IPS-20b (cell line): ENCODE measurements around the gene NSUN4.

Source experiments
- H3K27ac ChIP-seq: one replicate; pipeline ENCODE4 v1.5.1; 2013; ENCODE audit warnings: low read length
- H3K27me3 ChIP-seq: 2 replicates; pipeline ENCODE4 v1.6.1; 2013; ENCODE audit warnings: mild to moderate bottlenecking, low read length, inconsistent platforms; ENCODE audit not compliant: insufficient read depth
- H3K36me3 ChIP-seq: 2 replicates; pipeline ENCODE4 v1.6.1; 2013; ENCODE audit warnings: low read depth, mild to moderate bottlenecking, inconsistent platforms, low read length, moderate library complexity; ENCODE audit not compliant: insufficient read depth
- H3K4me1 ChIP-seq: 2 replicates; pipeline ENCODE4 v1.6.1; 2013; ENCODE audit warnings: mild to moderate bottlenecking, control low read depth, inconsistent platforms, low read length, moderate library complexity; ENCODE audit not compliant: insufficient read depth
- H3K4me3 ChIP-seq: 2 replicates; pipeline ENCODE4 v1.5.1; 2013; ENCODE audit warnings: mild to moderate bottlenecking, low read length, inconsistent platforms
- H3K9ac ChIP-seq: 2 replicates; pipeline ENCODE4 v1.6.1; 2013; ENCODE audit warnings: low read depth, mild to moderate bottlenecking, inconsistent platforms, low read length, moderate library complexity
- H3K9me3 ChIP-seq: 2 replicates; pipeline ENCODE4 v1.6.1; 2013; ENCODE audit warnings: mild to moderate bottlenecking, low read depth, low read length, inconsistent platforms; ENCODE audit not compliant: insufficient read depth

Gene NSUN4

GRCh38 chr1:46372431-46372830 lies 31.8 kb downstream of the NSUN4 start:
- Histone ChIP-seq H3K4me3 (no peak overlapping the region), H3K9ac (no peak overlapping the region), H3K27ac (no peak overlapping the region), H3K36me3 (peaks cover 7% of the 10 kb centered on the region; the same call in 1 of the 2 replicates), H3K4me1 (no peaks in the 10 kb centered on the region), H3K9me3 (no peaks in the 10 kb centered on the region), H3K27me3 (no peaks in the 10 kb centered on the region)

- Histone ChIP-seq H3K9ac (no peak overlapping the region), H3K27ac (no peak overlapping the region), H3K4me3 (no peak overlapping the region), H3K9me3 (no peaks in the 10 kb centered on the region; the same call in 1 of the 2 replicates), H3K27me3 (no peaks in the 10 kb centered on the region), H3K36me3 (no peaks in the 10 kb centered on the region), H3K4me1 (no peaks in the 10 kb centered on the region; the same call in 1 of the 2 replicates)
These were observed 39.4 kb downstream of the NSUN4 start for GRCh38 chr1:46379996-46380395.

DNA sequence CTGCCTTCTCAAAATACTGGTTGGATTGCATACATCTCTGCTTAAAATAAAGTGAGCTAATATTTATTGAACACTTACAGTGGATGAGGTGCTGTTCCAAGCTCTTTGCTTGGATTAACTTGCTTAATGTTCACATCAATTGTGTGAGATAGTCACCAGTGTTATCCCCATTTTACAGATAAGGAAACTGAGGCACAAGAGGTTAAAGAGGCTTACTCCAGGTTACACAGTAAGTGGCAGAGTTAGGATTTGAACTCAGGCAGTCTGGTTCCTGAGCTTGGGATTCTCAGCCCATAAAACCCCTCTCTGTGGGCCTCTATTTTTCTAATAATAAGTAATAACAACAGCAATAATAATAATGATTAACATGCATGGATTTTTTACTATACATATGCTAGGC lies 39.9 kb downstream of the NSUN4 start:
- H3K4me3 ChIP-seq = no peak overlapping the region
- no peaks in the 10 kb centered on the region; the same call in 1 of the 2 replicates for H3K9me3 ChIP-seq
- H3K27me3 ChIP-seq = no peaks in the 10 kb centered on the region
- no peaks in the 10 kb centered on the region; the same call in 1 of the 2 replicates for H3K4me1 ChIP-seq
- H3K36me3 ChIP-seq = no peaks in the 10 kb centered on the region
- H3K9ac ChIP-seq = no peak overlapping the region
- no peak overlapping the region for H3K27ac ChIP-seq

DNA sequence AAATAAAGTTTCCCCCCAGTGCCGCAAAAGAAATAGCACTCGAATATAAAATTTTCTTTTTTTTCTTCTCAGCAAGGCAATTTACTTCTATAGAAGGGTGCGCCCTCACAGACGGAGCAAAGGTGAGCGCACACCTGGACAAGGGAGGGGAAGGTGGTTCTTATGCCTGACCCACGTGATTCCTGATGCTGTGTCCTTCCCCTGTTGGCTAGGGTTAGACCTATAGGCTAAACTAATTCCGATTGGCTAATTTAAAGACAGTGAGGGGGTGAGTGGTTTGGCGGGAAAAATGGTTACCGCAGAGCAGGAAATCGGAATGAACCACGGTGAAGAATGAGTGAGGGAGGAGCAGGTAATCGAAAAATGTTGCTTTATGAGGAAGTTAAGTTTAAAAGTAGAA lies 52.9 kb downstream of the NSUN4 start:
- H3K9me3 ChIP-seq = peaks cover 16% of the 10 kb centered on the region
- peaks cover 38% of the 10 kb centered on the region for H3K27me3 ChIP-seq
- no peak overlapping the region for H3K9ac ChIP-seq
- peaks cover 3% of the 10 kb centered on the region; the same call in 1 of the 2 replicates for H3K4me1 ChIP-seq
- no peaks in the 10 kb centered on the region for H3K36me3 ChIP-seq
- 0 out of 2 replicates have a peak overlapping the region, but pooled peaks have one; percentile 9 for H3K4me3 ChIP-seq
- no peak overlapping the region for H3K27ac ChIP-seq

DNA sequence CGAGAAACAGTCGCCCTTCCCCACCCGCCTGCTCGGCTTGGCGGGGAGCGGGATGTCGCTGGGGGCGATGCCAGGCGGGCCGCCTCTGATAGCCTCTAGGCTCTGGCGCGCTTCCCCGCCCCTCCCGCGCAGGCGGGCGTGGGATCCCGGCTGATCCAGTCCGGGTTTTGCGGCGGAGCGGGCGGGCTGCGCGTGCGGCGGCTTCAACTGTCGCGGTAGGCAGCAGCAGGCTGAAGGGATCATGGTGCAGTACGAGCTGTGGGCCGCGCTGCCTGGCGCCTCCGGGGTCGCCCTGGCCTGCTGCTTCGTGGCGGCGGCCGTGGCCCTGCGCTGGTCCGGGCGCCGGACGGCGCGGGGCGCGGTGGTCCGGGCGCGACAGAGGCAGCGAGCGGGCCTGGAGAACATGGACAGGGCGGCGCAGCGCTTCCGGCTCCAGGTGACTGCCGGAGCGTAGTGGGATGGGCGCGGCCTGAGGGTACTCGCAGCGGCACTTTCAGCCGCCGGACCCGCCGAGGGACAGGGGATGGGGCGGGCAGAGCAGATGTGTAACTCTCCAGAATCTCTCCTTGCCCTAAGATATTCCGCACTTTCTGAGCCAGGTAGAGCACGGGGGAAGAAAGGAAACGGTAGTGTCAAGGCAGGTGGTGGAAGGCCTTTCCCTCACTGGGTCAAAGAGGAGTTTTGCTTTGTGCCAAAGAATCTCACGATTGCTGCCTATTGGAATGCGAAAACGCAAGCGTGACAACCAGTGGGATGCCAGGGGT lies 53.7 kb downstream of the NSUN4 start, which contains the start of gene FAAH:
Gene FAAH, plus strand, starts transcription at position 210 of the 764 bp plus-strand sequence. Its CDS starts 32 bp downstream, at position 242.
- Histone ChIP-seq H3K4me1 (peaks cover 3% of the 10 kb centered on the region; the same call in 1 of the 2 replicates), H3K27me3 (peaks cover 38% of the 10 kb centered on the region), H3K9ac (peak within 1 kb of the TSS; percentile 54; the same call in 1 of the 2 replicates), H3K27ac (no peak within 1 kb of the TSS), H3K9me3 (peaks cover 16% of the 10 kb centered on the region), H3K4me3 (peak within 1 kb of the TSS; percentile 85), H3K36me3 (no peaks in the 10 kb centered on the region)

DNA sequence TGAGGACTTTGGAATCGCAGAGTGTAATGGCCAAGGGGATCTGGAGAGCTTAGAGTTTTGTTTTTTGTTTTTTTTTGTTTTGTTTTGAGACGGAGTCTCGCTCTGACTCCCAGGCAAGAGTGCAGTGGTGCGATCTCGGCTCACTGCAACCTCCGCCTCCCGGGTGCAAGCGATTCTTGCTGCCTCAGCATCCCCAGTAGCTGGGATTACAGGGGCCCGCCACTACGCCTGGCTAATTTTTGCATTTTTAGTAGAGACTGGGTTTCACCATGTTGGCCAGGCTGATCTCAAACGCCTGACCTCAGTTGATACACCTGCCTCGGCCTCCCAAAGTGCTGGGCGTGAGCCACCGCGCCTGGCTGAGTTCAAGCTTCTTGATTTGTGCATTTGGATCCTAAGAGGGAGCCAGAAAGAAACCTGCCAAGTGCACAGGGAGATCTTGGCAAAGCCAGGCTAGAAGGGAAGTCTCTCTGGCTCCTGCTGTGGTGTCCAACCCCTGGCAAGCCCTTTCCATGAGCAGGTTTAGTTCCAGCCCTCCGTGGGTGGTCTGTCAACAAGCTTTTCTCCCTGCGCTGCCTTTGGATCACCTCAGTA lies 54.4 kb downstream of the NSUN4 start:
- Histone ChIP-seq H3K9ac (peak overlapping the region; percentile 54; the same call in 1 of the 2 replicates), H3K27me3 (peaks cover 38% of the 10 kb centered on the region)

DNA sequence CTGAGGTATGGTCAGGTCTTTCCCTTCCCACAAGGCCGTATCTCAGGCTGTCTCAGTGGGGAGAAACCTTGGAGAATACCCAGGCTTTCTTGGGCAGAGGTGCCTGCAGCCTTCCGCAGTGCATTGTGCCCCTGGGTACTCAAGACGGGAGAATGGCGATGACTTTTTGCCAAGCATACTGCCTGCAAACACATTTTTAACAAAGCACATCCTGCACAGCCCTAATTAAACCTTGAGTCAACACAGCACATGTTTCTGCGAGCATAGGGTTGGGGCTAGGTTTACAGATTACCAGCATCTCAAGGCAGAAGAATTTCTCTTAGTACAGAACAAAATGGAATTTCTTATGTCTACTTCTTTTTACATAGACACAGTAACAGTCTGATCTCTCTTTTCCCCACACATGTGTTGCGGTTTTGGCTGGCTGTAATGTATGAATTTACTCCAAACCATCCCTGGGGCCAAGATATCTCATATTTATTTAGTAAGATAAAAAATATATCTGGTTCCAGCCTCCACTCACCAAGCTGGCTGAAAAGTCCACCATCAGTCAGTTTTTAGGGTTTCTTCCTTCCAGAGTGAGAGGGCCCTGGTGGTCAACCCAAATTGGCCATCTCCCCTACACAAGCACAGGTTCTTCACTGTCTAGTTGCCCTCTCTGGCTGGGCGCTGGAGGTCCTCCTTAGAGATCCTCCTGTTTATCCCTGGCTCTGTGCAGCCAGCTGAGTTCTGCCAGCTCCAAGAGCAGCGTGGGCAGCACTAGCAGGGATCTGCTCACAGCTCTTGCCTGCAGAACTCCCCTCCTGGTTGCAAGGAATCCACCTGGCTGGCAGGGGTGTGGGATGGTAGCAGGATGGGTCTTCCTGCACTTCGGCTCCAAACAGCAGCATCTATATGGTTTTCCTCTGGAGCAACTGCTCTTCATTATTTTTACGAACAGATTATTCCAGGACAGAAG lies 56.1 kb downstream of the NSUN4 start:
- peaks cover 38% of the 10 kb centered on the region for H3K27me3 ChIP-seq
- peaks cover 16% of the 10 kb centered on the region for H3K9me3 ChIP-seq
- H3K4me1 ChIP-seq = peaks cover 11% of the 10 kb centered on the region
- H3K27ac ChIP-seq = no peak overlapping the region
- no peaks in the 10 kb centered on the region for H3K36me3 ChIP-seq
- H3K9ac ChIP-seq = no peak overlapping the region
- H3K4me3 ChIP-seq = no peak overlapping the region

More for the DNA sequence above, 54.4 kb downstream of the NSUN4 start:
- Histone ChIP-seq H3K4me3 (peak overlapping the region; percentile 85), H3K4me1 (peaks cover 3% of the 10 kb centered on the region; the same call in 1 of the 2 replicates), H3K36me3 (no peaks in the 10 kb centered on the region), H3K9me3 (peaks cover 16% of the 10 kb centered on the region), H3K27ac (no peak overlapping the region)

GRCh38 chr1:46399307-46399706 lies 58.7 kb downstream of the NSUN4 start:
- H3K27ac ChIP-seq = no peak overlapping the region
- peaks cover 14% of the 10 kb centered on the region for H3K4me1 ChIP-seq
- no peaks in the 10 kb centered on the region for H3K36me3 ChIP-seq
- no peaks in the 10 kb centered on the region for H3K9me3 ChIP-seq
- no peak overlapping the region for H3K4me3 ChIP-seq
- peaks cover 30% of the 10 kb centered on the region for H3K27me3 ChIP-seq
- no peak overlapping the region for H3K9ac ChIP-seq

DNA sequence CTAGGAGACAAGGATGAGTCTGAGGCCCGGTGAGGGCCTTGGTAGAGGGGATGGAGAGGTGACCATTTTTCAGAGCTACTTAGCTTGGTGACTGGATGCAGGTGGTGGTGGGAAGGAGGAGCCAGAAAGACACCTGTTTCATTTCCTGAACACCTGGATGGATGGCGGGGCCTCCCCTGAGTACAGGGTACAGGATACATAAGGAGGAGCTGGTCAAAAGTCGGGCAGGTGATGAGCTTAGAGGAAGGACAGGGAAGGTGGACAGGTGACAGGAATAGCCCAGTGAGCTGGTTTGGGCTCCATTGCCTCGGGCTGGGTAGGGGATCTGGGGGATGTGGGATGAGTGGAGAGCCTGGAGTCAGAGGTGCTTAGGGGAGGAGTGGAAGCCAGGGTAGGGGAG lies 59.8 kb downstream of the NSUN4 start:
- peaks cover 19% of the 10 kb centered on the region for H3K27me3 ChIP-seq
- H3K9ac ChIP-seq = no peak overlapping the region
- H3K9me3 ChIP-seq = no peaks in the 10 kb centered on the region
- no peak overlapping the region for H3K27ac ChIP-seq
- no peak overlapping the region for H3K4me3 ChIP-seq
- H3K36me3 ChIP-seq = no peaks in the 10 kb centered on the region
- H3K4me1 ChIP-seq = peaks cover 11% of the 10 kb centered on the region

GRCh38 chr1:46401154-46401913 lies 60.7 kb downstream of the NSUN4 start:
- H3K4me3 ChIP-seq = no peak overlapping the region
- H3K27me3 ChIP-seq = peaks cover 9% of the 10 kb centered on the region
- H3K27ac ChIP-seq = no peak overlapping the region
- H3K9ac ChIP-seq = no peak overlapping the region
- peaks cover 11% of the 10 kb centered on the region; the same call in 1 of the 2 replicates for H3K4me1 ChIP-seq
- no peaks in the 10 kb centered on the region for H3K36me3 ChIP-seq
- no peaks in the 10 kb centered on the region for H3K9me3 ChIP-seq
